ENCODE data around the gene TEX28.
"Not testable (repeated sequence)": the region's sequence is repeated elsewhere in the genome, so short reads cannot be mapped to it uniquely, and the experiment has no call there.

The TEX28 gene

DNA sequence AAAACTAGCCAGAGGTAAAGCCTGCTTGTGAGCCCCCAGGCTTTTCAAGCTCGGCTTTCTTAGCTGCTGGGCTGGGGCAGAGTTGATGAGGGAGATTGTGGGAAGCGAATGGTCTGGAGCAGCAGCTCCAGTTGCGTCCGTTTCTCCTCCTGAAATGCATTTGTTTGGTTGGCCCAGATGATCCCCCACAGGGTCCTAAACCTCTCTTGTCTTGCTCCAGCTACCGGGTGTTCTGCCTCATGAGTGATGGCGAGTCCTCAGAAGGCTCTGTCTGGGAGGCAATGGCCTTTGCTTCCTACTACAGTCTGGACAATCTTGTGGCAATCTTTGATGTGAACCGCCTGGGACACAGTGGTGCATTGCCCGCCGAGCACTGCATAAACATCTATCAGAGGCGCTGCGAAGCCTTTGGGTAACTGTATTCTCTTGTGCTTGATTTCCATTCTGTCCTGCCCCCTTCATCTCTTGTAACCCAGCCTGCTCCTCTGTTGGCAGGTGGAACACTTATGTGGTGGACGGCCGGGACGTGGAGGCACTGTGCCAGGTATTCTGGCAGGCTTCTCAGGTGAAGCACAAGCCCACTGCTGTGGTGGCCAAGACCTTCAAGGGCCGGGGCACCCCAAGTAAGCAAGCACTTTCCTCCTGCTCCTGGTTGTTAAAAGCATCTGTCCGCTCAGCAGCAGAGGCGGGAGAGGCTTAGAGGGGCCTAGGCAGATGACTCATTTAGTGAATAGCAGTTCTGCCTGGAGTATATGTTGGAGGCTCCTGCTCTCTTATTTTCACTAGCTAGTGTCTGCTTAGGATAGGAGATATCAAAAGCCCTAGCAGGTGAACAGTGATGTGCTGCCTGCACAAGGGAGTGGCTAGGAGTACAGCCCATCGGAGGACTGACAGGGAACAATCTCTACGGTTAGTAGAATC lies 16.0 kb upstream of the TEX28 start:
- no peak for DNase-seq

DNA sequence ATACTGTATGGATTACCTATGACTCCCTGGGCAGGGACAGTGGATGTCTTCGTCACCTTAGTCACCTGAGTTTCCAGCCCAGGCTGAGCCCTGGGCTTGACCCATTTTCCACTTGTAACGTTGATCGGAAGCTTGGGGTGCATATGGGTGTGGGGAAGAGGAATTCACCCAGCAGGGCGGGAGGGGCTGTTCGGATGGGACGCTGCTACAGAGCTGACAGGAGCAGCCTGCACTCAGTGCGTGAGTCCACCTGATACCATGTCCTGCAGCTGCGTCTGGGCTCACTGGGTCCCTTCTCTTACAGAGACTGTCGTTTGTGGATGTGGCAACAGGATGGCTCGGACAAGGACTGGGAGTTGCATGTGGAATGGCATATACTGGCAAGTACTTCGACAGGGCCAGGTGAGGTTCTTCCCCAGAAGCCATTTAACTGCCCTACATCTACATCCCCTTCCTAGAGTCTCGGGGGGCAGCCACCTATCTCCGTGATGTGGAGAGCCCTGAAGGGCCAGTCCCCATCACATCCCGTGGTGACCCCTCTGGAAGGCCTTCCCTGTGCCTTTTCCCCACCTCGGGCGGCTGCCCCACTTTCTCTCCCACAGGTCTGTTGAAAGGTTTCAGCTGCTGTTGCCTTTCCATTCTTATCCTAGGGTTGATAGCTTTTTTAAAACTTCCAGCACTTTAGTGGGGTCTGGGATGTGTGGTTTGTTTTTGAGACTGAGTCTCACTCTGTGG lies 14.3 kb upstream of the TEX28 start:
- no peak for DNase-seq

DNA sequence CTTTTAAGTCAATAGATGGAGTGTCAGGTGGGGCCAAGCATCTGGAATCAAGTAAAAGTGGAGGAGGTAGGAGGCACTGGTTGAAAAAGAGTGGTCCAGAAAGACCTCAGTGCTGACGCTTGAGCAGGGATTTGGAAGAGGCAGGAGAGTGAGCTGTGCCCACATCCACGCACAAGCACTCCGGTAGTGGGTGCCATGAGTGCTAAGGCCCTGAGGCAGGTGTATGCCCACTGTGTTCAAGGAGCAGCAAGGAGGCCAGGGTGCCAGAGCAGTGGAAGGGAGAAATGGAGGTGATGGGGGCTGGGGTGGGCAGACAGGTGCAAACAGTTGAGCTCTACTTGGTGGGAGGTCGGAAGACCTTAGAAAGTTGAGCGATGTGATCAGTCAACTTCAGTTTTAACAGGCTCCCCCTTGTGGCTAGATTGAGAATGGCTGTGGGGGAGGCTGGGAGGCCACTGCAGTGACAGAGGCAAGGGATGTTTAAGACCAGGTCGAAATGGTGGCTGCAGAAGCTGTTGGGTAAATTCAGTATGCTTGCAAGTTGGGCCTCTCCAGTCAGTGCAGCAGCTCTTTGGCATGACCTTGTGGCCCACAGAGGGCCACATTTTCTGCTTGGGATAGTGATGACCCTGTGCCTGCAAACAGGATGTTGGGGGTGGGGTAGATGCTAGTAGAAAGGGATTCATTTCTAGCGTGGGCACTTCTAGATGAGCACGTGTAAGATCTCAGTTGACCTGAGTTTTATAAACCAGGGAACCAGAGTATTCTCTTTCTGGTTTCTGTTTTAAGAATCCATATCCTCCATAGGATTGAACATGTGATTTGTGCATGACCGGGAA lies 13.4 kb upstream of the TEX28 start:
- peak; percentile 82 to 83 for DNase-seq

DNA sequence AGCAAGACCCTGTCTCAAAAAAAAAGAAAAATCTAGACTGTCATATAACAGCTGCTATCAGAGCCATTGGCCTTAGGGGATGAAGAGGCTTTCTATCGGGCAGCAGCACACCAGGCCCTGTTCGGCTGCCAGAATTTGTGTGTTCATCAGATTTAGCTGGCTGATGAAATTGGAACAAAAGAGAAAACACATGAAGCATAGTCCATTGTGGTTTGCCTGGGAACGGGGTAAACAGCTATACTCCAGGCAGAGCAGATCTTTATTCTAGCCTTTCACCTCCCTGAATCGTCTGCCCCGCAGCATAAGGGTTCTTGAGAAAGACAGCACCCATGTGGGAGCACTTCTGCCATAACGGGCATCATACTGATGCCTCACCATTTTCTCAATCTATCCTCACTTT lies 12.3 kb upstream of the TEX28 start:
- DNase-seq = no peak

DNA sequence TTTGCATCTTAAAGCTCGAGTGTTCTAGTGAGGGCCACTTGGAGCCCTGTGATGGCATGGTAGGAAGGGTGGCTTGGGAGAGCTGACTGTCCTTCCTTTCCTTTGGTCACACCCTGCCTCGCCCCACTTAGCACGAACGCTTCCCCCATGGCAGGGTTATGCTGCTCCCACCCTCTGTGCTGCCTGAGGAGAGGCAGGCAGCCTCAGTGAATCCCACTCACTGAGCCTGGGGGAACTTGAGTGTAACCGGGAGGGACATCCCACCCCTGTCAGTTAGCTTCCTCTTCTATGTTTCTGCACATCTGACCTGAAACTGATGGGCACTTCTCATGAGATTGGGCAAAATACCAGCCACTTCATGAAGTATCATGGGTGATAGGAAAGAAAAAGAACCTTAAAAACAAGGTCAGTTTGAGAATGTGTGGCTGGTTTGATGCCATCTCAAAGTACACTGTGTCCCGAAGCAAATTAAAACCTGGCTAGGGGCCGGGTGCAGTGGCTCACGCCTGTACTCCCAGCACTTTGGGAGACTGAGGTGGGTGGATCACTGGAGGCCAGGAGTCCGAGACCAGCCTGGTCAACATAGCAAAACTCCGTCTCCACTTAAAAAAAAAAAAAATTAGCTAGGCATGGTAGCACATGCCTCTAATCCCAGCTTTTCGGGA lies 10.7 kb upstream of the TEX28 start:
- DNase-seq = no peak

DNA sequence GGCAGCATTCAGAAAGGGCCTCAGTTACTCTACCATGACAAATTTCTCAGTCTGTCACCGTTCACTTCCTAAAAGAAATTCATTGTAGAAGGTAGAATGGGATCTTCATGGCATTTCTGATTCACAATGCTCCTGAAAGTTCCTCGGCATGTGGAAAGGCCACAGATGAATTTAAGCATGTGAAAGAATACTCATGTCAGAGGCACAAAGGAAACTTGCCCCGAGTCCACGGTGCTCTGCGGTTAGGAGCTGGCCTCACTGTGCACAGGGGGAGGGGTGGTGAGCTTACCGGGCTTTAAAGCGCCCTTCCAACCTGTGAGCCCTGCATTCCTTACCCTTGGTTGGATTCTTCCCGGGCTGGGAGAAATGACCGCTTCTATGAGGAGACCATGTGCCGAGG lies 9.9 kb upstream of the TEX28 start:
- no peak for DNase-seq

DNA sequence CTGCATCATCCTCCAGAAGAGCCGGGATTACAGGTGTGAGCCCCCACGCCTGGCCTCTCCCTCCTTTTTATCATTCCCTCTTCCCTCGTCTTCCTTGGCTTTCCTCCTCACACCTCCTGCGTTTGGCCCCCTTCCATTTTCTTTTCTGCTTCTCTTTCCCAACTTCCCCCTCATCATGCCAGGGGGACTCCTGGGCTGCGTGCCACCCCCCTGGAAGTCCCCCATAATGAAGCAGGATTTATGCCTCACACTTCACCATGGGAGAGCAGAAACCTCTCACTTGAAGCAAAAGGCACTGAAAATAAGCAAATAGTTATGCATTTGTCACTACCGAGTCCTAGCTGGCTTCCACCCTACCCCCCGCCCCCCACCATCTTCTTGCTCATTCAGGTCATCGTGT lies 8.6 kb upstream of the TEX28 start:
- DNase-seq = no peak

DNA sequence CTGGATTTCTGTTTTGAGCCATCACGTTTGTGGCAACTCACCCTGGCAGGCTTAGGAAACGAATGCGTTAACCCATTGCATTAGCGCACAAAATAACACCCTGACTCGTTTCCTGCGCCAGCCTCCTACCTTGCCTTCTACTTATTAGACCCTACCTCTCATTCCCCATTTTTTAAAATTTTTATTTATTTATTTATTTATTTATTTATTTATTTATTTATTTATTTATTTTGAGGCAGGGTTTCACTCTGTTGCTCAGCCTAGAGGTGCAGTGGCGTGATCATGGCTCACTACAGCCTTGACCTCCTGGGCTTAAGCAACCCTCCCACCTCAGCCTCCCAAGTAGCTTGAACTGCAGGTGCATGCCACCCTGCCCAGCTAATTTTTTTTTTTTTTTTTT lies 8.1 kb upstream of the TEX28 start:
- DNase-seq = not testable (repeated sequence)

DNA sequence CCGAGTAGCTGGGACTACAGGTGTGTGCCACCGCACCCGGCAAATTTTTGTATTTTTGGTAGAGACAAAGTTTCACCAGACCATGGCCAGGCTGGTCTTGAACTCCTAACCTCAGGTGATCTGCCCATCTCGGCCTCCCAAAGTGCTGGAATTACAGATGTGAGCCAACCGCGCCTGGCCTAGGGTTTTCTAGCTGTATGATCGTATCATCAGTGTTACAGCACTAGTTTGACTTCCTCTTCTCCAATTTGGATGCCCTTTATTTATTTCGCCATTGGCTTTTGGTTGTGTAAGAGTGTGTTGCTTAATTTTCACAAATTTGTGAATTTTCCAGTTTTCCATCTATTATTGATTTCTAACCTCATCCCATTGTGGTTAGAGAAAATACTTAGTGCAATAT lies 5.9 kb upstream of the TEX28 start:
- peak in 1 of 2 donors; percentile 52 for DNase-seq

DNA sequence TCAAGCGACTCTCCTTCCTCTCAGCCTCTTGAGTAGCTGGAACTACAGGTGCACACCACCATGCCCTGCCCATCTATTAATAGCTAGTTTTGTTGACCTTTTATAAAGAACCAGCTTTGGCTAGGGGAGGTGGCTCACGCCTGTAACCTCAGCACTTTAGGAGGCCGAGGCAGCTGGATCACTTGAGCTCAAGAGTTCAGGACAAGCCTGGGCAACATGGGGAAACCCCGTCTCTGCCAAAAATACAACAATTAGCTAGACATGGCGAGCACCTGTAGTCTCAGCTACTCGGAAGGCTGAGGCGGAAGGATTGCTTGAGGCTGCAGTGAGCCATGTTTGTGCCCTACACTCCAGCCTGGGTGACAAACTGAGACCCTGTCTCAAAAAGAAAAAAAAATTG lies 3.4 kb upstream of the TEX28 start:
- peak in 1 of 2 donors; percentile 51 for DNase-seq

DNA sequence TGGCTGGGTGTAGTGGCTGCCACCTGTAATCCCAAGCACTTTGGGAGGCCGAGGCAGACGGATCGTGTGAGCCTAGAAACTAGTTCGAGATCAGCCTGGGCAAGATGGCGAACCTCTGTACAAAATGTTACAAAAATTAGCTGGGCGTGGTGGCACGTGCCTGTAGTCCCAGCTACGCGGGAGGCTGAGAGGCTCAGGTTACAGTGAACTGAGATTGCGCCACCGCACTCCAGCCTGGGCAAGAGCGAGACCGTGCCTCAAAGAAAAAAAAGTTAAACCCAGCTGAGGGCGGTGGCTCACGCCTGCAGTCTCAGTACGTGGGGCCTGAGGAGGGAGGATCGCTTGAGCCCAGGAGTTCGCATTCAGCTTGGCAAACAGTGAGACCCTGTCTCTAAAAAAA lies 1.8 kb upstream of the TEX28 start:
- DNase-seq = no peak

DNA sequence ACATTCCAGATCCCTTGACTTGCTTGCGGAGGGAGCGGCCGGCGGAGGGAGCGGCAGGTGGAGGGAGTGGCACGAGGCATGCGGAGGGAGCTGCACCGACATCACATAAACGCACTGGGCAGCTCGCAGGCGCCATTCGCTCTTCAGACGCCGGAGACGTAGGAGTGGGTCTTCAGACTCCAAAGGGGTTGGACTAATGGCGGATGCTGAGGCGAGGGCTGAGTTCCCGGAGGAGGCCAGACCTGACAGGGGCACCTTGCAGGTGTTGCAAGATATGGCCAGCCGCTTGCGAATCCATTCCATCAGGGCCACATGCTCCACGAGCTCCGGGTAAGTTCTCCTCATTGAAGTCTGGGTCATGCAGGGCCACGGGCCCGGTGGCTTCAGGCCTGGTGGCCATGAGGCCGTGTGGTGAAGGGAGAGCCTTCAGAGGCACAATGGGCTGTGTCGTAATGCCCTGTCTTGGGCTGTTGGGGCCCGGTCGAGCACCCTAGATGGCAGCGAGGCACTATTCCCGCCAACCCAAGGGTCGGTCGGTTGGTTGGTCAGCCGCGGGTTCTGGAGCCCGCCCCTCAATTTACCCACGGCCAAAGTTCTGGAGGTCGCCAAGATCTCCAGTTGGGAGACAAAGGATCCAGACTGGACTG lies 863 bp upstream of the TEX28 start, which contains the start of gene TKTL1:
TKTL1 (plus strand) TSS at position 132 of the 647 bp plus-strand sequence; CDS start at position 197, 65 bp downstream.
- DNase-seq = no peak

DNA sequence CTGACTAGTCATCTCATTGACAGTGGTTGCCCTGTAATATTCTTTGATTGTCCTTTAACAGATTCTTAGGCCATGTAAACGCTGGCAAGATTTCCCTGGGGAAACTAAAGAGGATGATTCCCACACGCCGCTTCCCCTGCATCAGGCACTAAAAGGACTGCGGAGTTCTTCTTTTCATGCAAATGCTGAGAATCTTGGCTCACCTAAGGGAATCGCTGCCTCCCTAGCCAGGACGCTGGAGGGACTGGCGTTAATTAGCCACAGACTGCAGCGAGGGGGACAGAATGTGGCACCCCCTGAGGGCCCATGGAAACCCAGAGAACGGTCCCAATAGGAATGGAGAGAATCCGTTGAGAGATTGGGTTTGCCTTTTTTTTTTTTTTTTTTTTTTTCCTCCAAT lies 8.5 kb downstream of the TEX28 start:
- not testable (repeated sequence) for DNase-seq

DNA sequence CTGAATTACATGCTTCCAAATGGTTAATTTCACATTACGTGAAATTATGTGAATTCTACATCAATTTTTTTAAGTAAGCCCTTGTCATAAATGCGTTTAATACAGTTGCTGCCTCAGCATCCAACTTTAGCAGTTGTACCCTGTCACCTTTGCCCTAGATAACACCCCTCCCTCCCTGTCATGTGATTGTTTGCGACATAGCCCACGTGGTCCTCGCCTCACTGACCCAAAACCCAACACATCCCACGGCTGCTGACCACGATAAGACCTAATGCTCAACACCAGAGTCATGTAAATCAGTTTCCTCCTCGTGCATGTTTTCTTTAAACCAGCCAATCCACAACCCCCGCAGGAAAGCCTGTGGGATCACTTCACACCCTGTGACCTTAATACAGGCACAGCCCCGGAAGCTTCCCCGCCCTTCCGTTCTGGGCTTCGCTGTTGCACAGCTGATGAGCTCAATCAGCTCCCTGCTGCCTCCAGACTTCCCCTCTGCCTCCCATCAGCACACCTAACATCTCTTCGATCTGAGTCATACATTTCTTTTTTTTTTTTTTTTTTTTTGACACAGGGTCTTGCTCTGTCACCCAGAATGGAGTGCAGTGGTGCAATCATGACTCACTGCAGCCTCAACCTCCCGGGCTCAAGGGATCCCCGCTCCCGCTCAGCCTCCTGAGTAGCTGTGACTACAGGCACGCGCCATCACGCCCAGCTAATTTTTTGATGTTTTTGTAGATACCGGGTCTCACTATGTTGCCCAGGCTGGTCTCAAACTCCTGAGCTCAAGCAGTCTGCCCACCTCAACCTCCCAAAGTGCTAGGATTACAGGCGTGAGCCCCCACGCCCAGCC lies 10.2 kb downstream of the TEX28 start:
- DNase-seq = not testable (repeated sequence)

DNA sequence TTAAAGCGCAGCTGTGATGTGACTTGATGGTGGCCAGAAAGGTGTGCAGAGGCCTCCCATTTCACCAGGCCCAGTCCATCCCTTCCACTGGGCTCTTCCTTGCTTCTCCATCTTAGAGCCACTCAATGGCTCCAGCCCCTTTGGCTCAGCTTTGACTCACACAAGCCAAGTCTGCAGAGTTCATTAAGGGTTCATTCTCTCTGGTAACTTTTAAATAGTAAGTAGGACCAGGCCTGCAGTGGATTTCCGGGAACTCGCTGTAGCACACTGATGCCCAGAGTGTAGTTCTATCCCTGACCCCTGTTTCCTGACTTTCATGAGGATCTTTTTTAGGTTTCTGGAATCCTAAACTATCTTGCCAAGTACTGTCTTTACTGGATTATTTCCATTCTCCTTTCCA lies 25.7 kb downstream of the TEX28 start:
- DNase-seq = not testable (repeated sequence)

DNA sequence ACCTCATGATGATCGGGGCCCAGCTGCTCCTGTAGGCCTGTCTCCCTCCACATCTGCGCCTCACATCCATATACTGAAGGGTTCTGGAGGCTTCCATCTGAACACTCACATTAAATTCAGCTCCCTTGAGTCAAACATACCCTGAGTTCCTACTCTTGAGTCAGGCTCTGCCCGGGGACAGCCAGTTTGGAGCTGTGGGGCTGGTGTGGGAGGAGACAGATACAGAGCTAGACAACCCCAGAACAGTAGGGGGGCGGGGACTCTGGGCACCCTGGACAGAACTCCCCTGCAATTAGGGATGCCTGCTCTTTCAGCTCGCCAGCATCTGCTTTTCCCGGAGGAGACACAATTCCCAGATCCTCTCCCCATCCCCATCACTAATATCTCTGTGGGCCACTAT lies 31.9 kb downstream of the TEX28 start:
- not testable (repeated sequence) for DNase-seq

DNA sequence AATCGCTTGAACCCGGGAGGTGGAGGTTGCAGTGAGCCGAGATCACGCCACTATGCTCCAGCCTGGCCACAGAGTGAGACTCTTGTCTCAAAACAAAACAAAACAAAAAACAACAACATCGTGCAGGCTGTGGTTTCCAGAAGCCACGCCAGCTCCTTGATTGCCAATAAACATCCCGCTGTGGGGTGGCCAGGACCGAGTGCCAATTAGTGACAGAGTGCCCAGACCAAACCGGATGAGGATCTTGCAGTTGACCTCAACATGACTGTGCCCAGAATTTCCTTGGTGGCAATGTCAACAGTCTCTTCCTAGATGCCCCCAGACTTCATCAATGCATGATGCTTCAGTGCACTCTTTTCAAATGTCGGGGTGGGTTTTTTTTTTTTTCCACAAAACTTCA lies 36.2 kb downstream of the TEX28 start:
- DNase-seq = not testable (repeated sequence)

DNA sequence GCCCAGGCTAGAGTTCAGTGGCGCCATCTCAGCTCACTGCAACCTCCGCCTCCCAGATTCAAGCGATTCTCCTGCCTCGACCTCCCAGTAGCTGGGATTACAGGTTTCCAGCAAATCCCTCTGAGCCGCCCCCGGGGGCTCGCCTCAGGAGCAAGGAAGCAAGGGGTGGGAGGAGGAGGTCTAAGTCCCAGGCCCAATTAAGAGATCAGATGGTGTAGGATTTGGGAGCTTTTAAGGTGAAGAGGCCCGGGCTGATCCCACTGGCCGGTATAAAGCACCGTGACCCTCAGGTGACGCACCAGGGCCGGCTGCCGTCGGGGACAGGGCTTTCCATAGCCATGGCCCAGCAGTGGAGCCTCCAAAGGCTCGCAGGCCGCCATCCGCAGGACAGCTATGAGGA lies 37.6 kb downstream of the TEX28 start, which contains the start of gene OPN1MW3:
OPN1MW3 (plus strand) TSS at position 301 of the 400 bp plus-strand sequence; CDS start at position 339, 38 bp downstream.
- not testable (repeated sequence) for DNase-seq

DNA sequence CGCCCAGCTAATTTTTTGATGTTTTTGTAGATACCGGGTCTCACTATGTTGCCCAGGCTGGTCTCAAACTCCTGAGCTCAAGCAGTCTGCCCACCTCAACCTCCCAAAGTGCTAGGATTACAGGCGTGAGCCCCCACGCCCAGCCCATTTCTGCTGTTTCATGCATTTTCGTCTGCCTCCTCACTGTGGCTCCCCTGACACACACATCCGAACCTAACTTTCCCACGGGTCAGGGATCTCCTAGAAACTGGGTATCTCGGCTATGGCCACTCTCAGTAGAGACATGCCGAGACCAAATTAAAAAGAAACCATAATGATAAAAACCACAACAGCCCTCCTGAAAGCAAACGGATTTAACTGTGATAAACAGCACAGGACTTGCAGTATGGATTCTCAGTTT lies 46.8 kb downstream of the TEX28 start:
- not testable (repeated sequence) for DNase-seq

DNA sequence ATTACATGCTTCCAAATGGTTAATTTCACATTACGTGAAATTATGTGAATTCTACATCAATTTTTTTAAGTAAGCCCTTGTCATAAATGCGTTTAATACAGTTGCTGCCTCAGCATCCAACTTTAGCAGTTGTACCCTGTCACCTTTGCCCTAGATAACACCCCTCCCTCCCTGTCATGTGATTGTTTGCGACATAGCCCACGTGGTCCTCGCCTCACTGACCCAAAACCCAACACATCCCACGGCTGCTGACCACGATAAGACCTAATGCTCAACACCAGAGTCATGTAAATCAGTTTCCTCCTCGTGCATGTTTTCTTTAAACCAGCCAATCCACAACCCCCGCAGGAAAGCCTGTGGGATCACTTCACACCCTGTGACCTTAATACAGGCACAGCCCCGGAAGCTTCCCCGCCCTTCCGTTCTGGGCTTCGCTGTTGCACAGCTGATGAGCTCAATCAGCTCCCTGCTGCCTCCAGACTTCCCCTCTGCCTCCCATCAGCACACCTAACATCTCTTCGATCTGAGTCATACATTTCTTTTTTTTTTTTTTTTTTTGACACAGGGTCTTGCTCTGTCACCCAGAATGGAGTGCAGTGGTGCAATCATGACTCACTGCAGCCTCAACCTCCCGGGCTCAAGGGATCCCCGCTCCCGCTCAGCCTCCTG lies 47.4 kb downstream of the TEX28 start:
- DNase-seq = not testable (repeated sequence)

All from CD4-positive, alpha-beta T cell treated with Interleukin-4 for 1 hour (primary cell).